Peyer's patch (tissue), 4 donors: ENCODE data around the gene DERL2. TPM values are rescaled to one million over a fixed set of nuclear protein-coding genes. Genes with fewer than 3 reads are reported as not detected.

Source experiments
- DNase-seq, 3 donors: peaks; one replicate each; pipeline ENCODE4 v3.0.0-alpha.2; 2017 to 2019
- H3K27ac ChIP-seq, 4 donors: fragments of 200-600 bp; sonication (generic); one replicate each; pipeline ENCODE4 v1.5.1; 2016 to 2019
- H3K27me3 ChIP-seq, 2 donors: fragments of 200-600 bp; sonication (generic); one replicate each; pipeline ENCODE4 v1.5.1; 2019
- H3K36me3 ChIP-seq, 3 donors: fragments of 200-600 bp; sonication (generic); one replicate each; pipeline ENCODE4 v1.5.1; 2016 to 2019
- H3K4me1 ChIP-seq, 4 donors: fragments of 200-600 bp; sonication (generic); one replicate each; pipeline ENCODE4 v1.5.1; 2016 to 2019
- H3K4me3 ChIP-seq, 4 donors: fragments of 200-600 bp; sonication (generic); 1 replicate in 3 of 4; 2 replicates in 1 of 4; pipeline ENCODE4 v1.5.1; 2016 to 2019; ENCODE audit warnings: mild to moderate bottlenecking in 1 of 4
- H3K9me3 ChIP-seq, 4 donors: fragments of 200-600 bp; sonication (generic); one replicate each; pipeline ENCODE4 v1.5.1; 2016 to 2019; ENCODE audit warnings: mild to moderate bottlenecking in 1 of 4
- POLR2A ChIP-seq, 2 donors: fragments of 450-650 bp; IDR thresholded peaks; one replicate each; pipeline ENCODE4 v1.5.1; 2017; ENCODE audit warnings: antibody characterized with exemption in 2 of 2, mild to moderate bottlenecking in 2 of 2, moderate library complexity in 2 of 2
- total RNA-seq, 4 donors: library from RNA; depleted of rRNA; stranded (reverse); fragments of >200 nt; gene quantifications; one replicate each; pipeline ENCODE4 v1.1.0, GENCODE V29; 2016
- TF ChIP-seq, protein P1 (sequence below), 6 experiments: fragments of 450-650 bp in 4 of 6; fragments of 200-600 bp in 2 of 6; sonication (generic) in 1 of 6; IDR thresholded peaks; one replicate each; pipeline ENCODE4 v1.5.1; 2017 to 2019; ENCODE audit warnings: antibody characterized with exemption in 6 of 6, mild to moderate bottlenecking in 3 of 6, moderate library complexity in 1 of 6

Gene DERL2
- total RNA-seq, 4 donors from 2014 or later, result 3.3 to 42.8 (median 36.1) TPM

GRCh38 chr17:5472511-5472910, 13.5 kb downstream of the DERL2 start:
- H3K36me3 ChIP-seq, result peaks cover 0 to 49% (median 0%) of the 10 kb centered on the region in 3 donors
- H3K27me3 ChIP-seq, result no peaks in the 10 kb centered on the region
- H3K9me3 ChIP-seq, result no peaks in the 10 kb centered on the region
- H3K4me1 ChIP-seq, result peaks cover 0 to 9% (median 1%) of the 10 kb centered on the region in 4 donors
- H3K27ac ChIP-seq, result no peak overlapping the region
- TF ChIP-seq, protein P1, sequence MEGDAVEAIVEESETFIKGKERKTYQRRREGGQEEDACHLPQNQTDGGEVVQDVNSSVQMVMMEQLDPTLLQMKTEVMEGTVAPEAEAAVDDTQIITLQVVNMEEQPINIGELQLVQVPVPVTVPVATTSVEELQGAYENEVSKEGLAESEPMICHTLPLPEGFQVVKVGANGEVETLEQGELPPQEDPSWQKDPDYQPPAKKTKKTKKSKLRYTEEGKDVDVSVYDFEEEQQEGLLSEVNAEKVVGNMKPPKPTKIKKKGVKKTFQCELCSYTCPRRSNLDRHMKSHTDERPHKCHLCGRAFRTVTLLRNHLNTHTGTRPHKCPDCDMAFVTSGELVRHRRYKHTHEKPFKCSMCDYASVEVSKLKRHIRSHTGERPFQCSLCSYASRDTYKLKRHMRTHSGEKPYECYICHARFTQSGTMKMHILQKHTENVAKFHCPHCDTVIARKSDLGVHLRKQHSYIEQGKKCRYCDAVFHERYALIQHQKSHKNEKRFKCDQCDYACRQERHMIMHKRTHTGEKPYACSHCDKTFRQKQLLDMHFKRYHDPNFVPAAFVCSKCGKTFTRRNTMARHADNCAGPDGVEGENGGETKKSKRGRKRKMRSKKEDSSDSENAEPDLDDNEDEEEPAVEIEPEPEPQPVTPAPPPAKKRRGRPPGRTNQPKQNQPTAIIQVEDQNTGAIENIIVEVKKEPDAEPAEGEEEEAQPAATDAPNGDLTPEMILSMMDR (IDR thresholded peaks at IDR 0.05), result no peak
- TF ChIP-seq POLR2A (IDR thresholded peaks at IDR 0.05), result no peak
- no peak for DNase-seq
- no peak overlapping the region for H3K4me3 ChIP-seq

DNA sequence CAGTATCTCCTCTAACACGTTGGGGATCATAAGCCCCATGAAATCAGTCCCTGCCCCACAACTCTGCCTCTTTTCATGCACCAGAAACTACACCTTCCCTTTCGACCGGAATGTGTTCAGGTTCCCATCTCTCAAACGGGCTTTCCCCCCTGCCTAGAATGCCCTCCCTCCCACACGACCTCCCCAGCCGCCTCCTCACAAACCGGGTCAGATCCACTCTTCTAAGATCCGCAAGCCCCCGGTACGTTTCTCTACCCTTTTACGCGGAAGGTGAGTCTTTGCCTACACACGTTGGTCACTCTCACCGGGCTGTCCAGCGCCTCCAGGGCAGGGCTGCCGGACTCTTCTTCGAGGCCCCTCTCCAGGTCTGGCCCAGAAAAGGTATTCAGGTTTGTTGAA, 17.9 kb downstream of the DERL2 start:
- H3K4me3 ChIP-seq, result peak overlapping the region; percentile 86 to 90 (median 88)
- no peaks in the 10 kb centered on the region for H3K9me3 ChIP-seq
- DNase-seq, result no peak
- H3K27me3 ChIP-seq, result no peaks in the 10 kb centered on the region
- peak overlapping the region in 2 of 4 donors; percentile 57 to 63 for H3K27ac ChIP-seq
- H3K4me1 ChIP-seq, result peaks cover 0 to 16% (median 4%) of the 10 kb centered on the region in 4 donors
- H3K36me3 ChIP-seq, result peaks cover 0 to 8% (median 0%) of the 10 kb centered on the region in 3 donors
- TF ChIP-seq POLR2A (IDR thresholded peaks at IDR 0.05), result no peak
- TF ChIP-seq, protein P1 (IDR thresholded peaks at IDR 0.05), result no peak

DNA sequence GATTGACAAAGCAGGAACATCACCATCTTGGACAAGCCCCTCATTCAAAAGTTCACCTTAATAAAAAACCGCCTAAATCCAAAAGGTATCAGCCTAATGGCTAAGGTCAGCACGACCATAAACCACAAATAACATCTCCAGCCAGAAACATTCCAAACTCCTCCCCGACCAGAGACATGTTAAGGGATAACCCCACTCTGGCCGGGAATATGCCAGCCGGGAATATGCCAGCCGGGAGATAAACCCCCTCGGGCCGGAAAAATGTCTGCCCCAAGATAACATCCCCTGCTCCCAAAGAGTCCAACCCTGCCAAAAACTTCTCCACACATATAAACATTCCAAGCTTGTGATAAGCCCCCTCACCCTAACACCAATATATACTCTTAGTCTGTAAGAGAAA, 18.6 kb downstream of the DERL2 start:
- Histone ChIP-seq H3K36me3 (peaks cover 0 to 9% (median 0%) of the 10 kb centered on the region in 3 donors), H3K4me1 (peaks cover 0 to 16% (median 4%) of the 10 kb centered on the region in 4 donors), H3K27ac (no peak overlapping the region), H3K27me3 (no peaks in the 10 kb centered on the region), H3K9me3 (no peaks in the 10 kb centered on the region), H3K4me3 (peak overlapping the region; percentile 86 to 90 (median 88))
- no peak for DNase-seq
- TF ChIP-seq POLR2A (IDR thresholded peaks at IDR 0.05), result no peak
- TF ChIP-seq, protein P1 (IDR thresholded peaks at IDR 0.05), result no peak

DNA sequence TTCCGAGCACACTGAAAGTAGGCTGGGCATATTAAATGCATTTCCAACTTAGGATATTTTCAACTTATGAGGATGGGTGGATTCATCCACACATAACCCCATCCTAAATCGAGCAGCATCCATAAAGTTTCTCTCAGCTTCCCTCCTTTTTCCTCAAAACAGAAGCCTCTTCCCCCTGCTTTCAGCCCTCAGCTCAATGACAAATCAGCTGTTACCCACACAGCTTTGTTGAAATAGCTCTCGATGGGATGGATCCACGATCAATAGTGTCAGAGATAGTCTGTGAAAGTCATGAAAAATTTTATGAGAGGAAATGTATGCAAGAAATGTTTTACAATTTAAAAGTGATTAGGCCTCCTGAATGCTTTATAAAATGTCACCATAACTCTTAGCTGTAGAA, 19.7 kb downstream of the DERL2 start:
- H3K9me3 ChIP-seq, result no peaks in the 10 kb centered on the region
- no peak overlapping the region for H3K27ac ChIP-seq
- TF ChIP-seq, protein P1 (IDR thresholded peaks at IDR 0.05), result no peak
- TF ChIP-seq POLR2A (IDR thresholded peaks at IDR 0.05), result no peak
- H3K27me3 ChIP-seq, result no peaks in the 10 kb centered on the region
- DNase-seq, result no peak
- peaks cover 0 to 16% (median 4%) of the 10 kb centered on the region in 4 donors for H3K4me1 ChIP-seq
- no peak overlapping the region for H3K4me3 ChIP-seq
- H3K36me3 ChIP-seq, result peaks cover 0 to 12% (median 0%) of the 10 kb centered on the region in 3 donors

DNA sequence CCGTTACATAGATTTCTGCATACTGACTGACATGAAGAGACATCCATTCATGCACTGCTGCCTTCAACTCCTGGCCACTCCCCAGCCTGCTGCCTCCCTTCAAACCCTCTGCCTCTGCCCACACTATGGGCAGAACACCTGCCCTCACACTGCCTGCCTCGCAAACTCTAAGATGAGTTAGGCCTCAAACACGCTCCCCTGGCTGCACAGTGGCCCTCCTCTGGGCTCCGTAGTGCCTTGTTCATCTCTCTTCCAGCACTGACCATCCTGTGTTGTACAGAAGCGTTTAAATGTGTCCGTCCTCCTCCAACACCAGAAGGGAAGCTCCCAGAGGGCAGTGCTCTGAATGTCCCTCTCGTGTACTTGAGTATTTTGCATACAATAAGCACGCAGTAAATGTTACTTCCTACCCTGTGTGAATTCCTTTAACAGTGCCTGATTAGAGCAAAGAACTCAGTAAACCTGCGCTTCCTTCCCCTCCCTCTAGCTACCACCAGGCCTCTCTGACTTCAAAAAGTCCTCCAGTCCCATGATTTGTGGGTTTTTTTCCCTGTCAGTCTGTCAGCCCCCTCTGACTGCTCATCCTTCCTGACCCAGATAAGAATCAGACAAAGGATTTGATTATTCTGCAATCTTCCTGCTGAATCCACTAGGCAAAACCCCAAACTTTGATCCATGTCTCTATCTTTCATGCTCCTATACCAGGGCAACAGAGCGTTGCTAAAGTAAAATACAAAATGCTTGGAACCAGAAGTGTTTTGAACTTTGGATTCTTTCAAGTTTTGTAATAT, 21.1 kb downstream of the DERL2 start:
- no peak for TF ChIP-seq POLR2A (IDR thresholded peaks at IDR 0.05)
- TF ChIP-seq, protein P1 (IDR thresholded peaks at IDR 0.05), result no peak
- Histone ChIP-seq H3K27me3 (no peaks in the 10 kb centered on the region), H3K9me3 (no peaks in the 10 kb centered on the region), H3K4me1 (peaks cover 0 to 16% (median 4%) of the 10 kb centered on the region in 4 donors), H3K27ac (no peak overlapping the region), H3K4me3 (no peak overlapping the region), H3K36me3 (peaks cover 0 to 26% (median 0%) of the 10 kb centered on the region in 3 donors)
- no peak for DNase-seq
